ENCODE results near the gene ZNF732.

DNA sequence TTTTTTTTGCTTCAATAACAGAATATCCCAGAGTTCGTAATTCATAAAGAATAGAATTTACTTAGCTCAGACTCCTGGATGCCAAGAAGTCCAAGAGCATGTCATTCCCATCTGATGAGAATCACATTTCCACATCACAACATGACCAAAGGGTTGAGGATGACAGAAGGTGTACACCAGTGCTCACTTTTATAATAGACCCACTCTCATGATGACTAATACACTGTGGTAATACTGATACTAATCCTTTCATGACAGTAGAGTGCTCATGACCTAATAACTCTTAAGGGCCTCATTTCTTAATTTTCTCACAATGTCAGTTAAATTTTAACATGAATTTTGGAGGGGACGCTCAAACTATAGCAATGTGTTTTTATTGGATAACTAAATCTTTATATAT is 69.2 kb downstream of the ZNF732 start:
- TF ChIP-seq, protein P1, sequence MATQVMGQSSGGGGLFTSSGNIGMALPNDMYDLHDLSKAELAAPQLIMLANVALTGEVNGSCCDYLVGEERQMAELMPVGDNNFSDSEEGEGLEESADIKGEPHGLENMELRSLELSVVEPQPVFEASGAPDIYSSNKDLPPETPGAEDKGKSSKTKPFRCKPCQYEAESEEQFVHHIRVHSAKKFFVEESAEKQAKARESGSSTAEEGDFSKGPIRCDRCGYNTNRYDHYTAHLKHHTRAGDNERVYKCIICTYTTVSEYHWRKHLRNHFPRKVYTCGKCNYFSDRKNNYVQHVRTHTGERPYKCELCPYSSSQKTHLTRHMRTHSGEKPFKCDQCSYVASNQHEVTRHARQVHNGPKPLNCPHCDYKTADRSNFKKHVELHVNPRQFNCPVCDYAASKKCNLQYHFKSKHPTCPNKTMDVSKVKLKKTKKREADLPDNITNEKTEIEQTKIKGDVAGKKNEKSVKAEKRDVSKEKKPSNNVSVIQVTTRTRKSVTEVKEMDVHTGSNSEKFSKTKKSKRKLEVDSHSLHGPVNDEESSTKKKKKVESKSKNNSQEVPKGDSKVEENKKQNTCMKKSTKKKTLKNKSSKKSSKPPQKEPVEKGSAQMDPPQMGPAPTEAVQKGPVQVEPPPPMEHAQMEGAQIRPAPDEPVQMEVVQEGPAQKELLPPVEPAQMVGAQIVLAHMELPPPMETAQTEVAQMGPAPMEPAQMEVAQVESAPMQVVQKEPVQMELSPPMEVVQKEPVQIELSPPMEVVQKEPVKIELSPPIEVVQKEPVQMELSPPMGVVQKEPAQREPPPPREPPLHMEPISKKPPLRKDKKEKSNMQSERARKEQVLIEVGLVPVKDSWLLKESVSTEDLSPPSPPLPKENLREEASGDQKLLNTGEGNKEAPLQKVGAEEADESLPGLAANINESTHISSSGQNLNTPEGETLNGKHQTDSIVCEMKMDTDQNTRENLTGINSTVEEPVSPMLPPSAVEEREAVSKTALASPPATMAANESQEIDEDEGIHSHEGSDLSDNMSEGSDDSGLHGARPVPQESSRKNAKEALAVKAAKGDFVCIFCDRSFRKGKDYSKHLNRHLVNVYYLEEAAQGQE (IDR thresholded peaks at IDR 0.05) = no peak
- TF ChIP-seq, protein P2, sequence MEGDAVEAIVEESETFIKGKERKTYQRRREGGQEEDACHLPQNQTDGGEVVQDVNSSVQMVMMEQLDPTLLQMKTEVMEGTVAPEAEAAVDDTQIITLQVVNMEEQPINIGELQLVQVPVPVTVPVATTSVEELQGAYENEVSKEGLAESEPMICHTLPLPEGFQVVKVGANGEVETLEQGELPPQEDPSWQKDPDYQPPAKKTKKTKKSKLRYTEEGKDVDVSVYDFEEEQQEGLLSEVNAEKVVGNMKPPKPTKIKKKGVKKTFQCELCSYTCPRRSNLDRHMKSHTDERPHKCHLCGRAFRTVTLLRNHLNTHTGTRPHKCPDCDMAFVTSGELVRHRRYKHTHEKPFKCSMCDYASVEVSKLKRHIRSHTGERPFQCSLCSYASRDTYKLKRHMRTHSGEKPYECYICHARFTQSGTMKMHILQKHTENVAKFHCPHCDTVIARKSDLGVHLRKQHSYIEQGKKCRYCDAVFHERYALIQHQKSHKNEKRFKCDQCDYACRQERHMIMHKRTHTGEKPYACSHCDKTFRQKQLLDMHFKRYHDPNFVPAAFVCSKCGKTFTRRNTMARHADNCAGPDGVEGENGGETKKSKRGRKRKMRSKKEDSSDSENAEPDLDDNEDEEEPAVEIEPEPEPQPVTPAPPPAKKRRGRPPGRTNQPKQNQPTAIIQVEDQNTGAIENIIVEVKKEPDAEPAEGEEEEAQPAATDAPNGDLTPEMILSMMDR (IDR thresholded peaks at IDR 0.05; ENCODE audit: low read depth, low read length, missing input control) = no peak
- TF ChIP-seq TAF1 (conservative IDR thresholded peaks at IDR 0.05) (no peak), HNF4A (conservative IDR thresholded peaks at IDR 0.05) (no peak), GABPA (IDR thresholded peaks at IDR 0.05 in 1 of 2, conservative IDR thresholded peaks at IDR 0.05 in 1 of 2) (no peak), SP1 (IDR thresholded peaks at IDR 0.05) (no peak), YY1 (IDR thresholded peaks at IDR 0.05) (no peak), JUND (IDR thresholded peaks at IDR 0.05) (no peak)
- TF ChIP-seq, protein P3, sequence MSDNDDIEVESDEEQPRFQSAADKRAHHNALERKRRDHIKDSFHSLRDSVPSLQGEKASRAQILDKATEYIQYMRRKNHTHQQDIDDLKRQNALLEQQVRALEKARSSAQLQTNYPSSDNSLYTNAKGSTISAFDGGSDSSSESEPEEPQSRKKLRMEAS (IDR thresholded peaks at IDR 0.05) = no peak
- TF ChIP-seq, protein P4, sequence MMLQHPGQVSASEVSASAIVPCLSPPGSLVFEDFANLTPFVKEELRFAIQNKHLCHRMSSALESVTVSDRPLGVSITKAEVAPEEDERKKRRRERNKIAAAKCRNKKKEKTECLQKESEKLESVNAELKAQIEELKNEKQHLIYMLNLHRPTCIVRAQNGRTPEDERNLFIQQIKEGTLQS (IDR thresholded peaks at IDR 0.05) = no peak
- TF ChIP-seq, protein P5, sequence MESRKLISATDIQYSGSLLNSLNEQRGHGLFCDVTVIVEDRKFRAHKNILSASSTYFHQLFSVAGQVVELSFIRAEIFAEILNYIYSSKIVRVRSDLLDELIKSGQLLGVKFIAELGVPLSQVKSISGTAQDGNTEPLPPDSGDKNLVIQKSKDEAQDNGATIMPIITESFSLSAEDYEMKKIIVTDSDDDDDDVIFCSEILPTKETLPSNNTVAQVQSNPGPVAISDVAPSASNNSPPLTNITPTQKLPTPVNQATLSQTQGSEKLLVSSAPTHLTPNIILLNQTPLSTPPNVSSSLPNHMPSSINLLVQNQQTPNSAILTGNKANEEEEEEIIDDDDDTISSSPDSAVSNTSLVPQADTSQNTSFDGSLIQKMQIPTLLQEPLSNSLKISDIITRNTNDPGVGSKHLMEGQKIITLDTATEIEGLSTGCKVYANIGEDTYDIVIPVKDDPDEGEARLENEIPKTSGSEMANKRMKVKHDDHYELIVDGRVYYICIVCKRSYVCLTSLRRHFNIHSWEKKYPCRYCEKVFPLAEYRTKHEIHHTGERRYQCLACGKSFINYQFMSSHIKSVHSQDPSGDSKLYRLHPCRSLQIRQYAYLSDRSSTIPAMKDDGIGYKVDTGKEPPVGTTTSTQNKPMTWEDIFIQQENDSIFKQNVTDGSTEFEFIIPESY (IDR thresholded peaks at IDR 0.05) = no peak

Measured in liver (tissue), 3 donors.